PFSK-1 (cell line): ENCODE data around the gene PILRB.

Experiments used
- FOXP2 ChIP-seq: optimal IDR thresholded peaks from 2 replicates; pipeline ENCODE3; 2011; ENCODE audit warnings: borderline replicate concordance, control low read depth, inconsistent platforms; ENCODE audit not compliant: insufficient read depth; ENCODE audit errors: extremely low read length, extremely low read depth
- POLR2AphosphoS5 ChIP-seq: IDR thresholded peaks from 2 replicates; pipeline ENCODE4 v1.6.1; 2012; ENCODE audit warnings: low read depth, mild to moderate bottlenecking, control low read depth, low read length, moderate library complexity
- SIN3A ChIP-seq: IDR thresholded peaks from 2 replicates; pipeline ENCODE4 v1.6.1; 2012; ENCODE audit warnings: mild to moderate bottlenecking, low read length, moderate library complexity, borderline replicate concordance; ENCODE audit not compliant: insufficient read depth
- TF ChIP-seq, protein P1 (sequence below), 2 experiments: IDR thresholded peaks; 2 replicates each; pipeline versions ENCODE4 v1.6.1 to v1.8.0; 2011 to 2012; ENCODE audit warnings: low read depth in 2 of 2, low read length in 2 of 2, control low read depth in 1 of 2, inconsistent platforms in 1 of 2, mild to moderate bottlenecking in 1 of 2, moderate library complexity in 1 of 2; ENCODE audit not compliant: insufficient read depth in 1 of 2

GRCh38 chr7:100387695-100388094 lies 29.8 kb downstream of the PILRB start:
- TF ChIP-seq POLR2AphosphoS5 (no peak), SIN3A (no peak), FOXP2 (no peak)
- TF ChIP-seq, protein P1, sequence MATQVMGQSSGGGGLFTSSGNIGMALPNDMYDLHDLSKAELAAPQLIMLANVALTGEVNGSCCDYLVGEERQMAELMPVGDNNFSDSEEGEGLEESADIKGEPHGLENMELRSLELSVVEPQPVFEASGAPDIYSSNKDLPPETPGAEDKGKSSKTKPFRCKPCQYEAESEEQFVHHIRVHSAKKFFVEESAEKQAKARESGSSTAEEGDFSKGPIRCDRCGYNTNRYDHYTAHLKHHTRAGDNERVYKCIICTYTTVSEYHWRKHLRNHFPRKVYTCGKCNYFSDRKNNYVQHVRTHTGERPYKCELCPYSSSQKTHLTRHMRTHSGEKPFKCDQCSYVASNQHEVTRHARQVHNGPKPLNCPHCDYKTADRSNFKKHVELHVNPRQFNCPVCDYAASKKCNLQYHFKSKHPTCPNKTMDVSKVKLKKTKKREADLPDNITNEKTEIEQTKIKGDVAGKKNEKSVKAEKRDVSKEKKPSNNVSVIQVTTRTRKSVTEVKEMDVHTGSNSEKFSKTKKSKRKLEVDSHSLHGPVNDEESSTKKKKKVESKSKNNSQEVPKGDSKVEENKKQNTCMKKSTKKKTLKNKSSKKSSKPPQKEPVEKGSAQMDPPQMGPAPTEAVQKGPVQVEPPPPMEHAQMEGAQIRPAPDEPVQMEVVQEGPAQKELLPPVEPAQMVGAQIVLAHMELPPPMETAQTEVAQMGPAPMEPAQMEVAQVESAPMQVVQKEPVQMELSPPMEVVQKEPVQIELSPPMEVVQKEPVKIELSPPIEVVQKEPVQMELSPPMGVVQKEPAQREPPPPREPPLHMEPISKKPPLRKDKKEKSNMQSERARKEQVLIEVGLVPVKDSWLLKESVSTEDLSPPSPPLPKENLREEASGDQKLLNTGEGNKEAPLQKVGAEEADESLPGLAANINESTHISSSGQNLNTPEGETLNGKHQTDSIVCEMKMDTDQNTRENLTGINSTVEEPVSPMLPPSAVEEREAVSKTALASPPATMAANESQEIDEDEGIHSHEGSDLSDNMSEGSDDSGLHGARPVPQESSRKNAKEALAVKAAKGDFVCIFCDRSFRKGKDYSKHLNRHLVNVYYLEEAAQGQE (IDR thresholded peaks at IDR 0.05; ENCODE audit: insufficient read depth in 1 of 2, low read depth in 2 of 2, low read length in 2 of 2): no peak
